Transverse colon (tissue), 4 donors: Measurements from ENCODE around the gene GRM4. TPM values are rescaled to one million over a fixed set of nuclear protein-coding genes. Genes with fewer than 3 reads are reported as not detected.

ENCODE experiments used
- DNase-seq: peaks from one replicate; pipeline ENCODE4 v3.0.0-alpha.2; 2019
- H3K27ac ChIP-seq, 4 donors: fragments of 200-600 bp; sonication (generic); 2 replicates each; pipeline ENCODE4 v1.5.1; 2016 to 2018; ENCODE audit warnings: inconsistent platforms in 4 of 4
- H3K27me3 ChIP-seq: fragments of 200-600 bp; sonication (generic); 2 replicates; pipeline ENCODE4 v1.5.1; 2017; ENCODE audit warnings: inconsistent platforms
- H3K36me3 ChIP-seq, 4 donors: fragments of 200-600 bp; sonication (generic); 2 replicates each; pipeline ENCODE4 v1.5.1; 2017 to 2019; ENCODE audit warnings: inconsistent platforms in 4 of 4
- H3K4me1 ChIP-seq, 4 donors: fragments of 200-600 bp; sonication (generic); 2 replicates each; pipeline ENCODE4 v1.5.1; 2017 to 2020; ENCODE audit warnings: inconsistent platforms in 4 of 4
- H3K4me3 ChIP-seq, 4 donors: fragments of 200-600 bp; sonication (generic); 1 replicate in 1 of 4; 2 replicates in 3 of 4; pipeline versions ENCODE4 v1.5.1 to v1.6.1; 2017 to 2019; ENCODE audit warnings: inconsistent platforms in 4 of 4
- H3K9me3 ChIP-seq, 2 donors: fragments of 200-600 bp; sonication (generic); 2 replicates each; pipeline ENCODE4 v1.5.1; 2017 to 2019; ENCODE audit warnings: inconsistent platforms in 2 of 2
- CTCF ChIP-seq, 5 experiments: fragments of 200-600 bp in 3 of 5; fragments of 450-650 bp in 2 of 5; sonication (generic) in 3 of 5; IDR thresholded peaks; 1 replicate in 2 of 5; 2 replicates in 3 of 5; pipeline ENCODE4 v1.5.1; 2016 to 2017; ENCODE audit warnings: antibody characterized with exemption in 5 of 5, inconsistent platforms in 3 of 5, mild to moderate bottlenecking in 2 of 5, moderate library complexity in 1 of 5
- EP300 ChIP-seq: sonication (generic); formaldehyde crosslinking; IDR thresholded peaks from one replicate; pipeline ENCODE4 v1.6.1; 2017; ENCODE audit warnings: antibody characterized with exemption, low read depth
- POLR2A ChIP-seq: fragments of 450-650 bp; IDR thresholded peaks from one replicate; pipeline ENCODE4 v1.6.1; 2016; ENCODE audit warnings: antibody characterized with exemption, mild to moderate bottlenecking, moderate library complexity
- POLR2AphosphoS5 ChIP-seq, 3 donors: sonication (generic); formaldehyde crosslinking; IDR thresholded peaks; one replicate each; pipeline ENCODE4 v1.6.1; 2016; ENCODE audit warnings: antibody characterized with exemption in 3 of 3
- WGBS, 2 donors: methylation state at CpG; one replicate each; pipeline ENCODE4 v1.1.5; 2018; ENCODE audit warnings: low coverage in 1 of 2; 5-methylcytosine and 5-hydroxymethylcytosine counted together
- in situ Hi-C, 4 donors: fragments of 200-750 bp; cut with MboI; loops; one replicate each; pipeline versions ENCODE4 v1.15.0 to v1.15.1; 2017; ENCODE audit warnings: low sequenced_read_pairs in 3 of 4, low pct_ligation_motif_present in 1 of 4, low pct_unique_long_range_greater_than_20kb in 1 of 4
- intact Hi-C: fragments of 100-400 bp; cut with DNase I; formaldehyde crosslinking; loops from one replicate; pipeline ENCODE4 v1.15.1; 2023; ENCODE audit warnings: low total_unique reads
- total RNA-seq, 4 donors: library from RNA; depleted of rRNA; stranded (reverse); fragments of >200 nt; gene quantifications; one replicate each; pipeline ENCODE4 v1.1.0, GENCODE V29; 2016

GRM4 gene
- total RNA-seq, 4 donors from 2014 or later = not detected

- 81 to 100% methylated on average over 1 to 5 of the region's 5 CpGs for WGBS, 2 donors
- H3K27me3 ChIP-seq = no peaks in the 10 kb centered on the region
- no peak overlapping the region for H3K4me3 ChIP-seq
- peaks cover 0 to 4% (median 0%) of the 10 kb centered on the region in 4 donors for H3K4me1 ChIP-seq
- intact Hi-C loops = no loop called here
- H3K9me3 ChIP-seq = no peaks in the 10 kb centered on the region
- in situ Hi-C loops = loop anchor here in 1 of 4 donors (10.0 kb wide), 1 partner anchor 104 kb away; no protein-coding TSS in a partner anchor
- no peak for DNase-seq
- no peak overlapping the region for H3K27ac ChIP-seq
- no peak for TF ChIP-seq EP300
- TF ChIP-seq CTCF (IDR thresholded peaks at IDR 0.05) = no peak
- TF ChIP-seq POLR2AphosphoS5 (IDR thresholded peaks at IDR 0.05) = no peak
- no peak for TF ChIP-seq POLR2A
- H3K36me3 ChIP-seq = no peaks in the 10 kb centered on the region
Observed at GRCh38 chr6:34050691-34051090, 95.2 kb downstream of the GRM4 start.

GRCh38 chr6:34049395-34050342 is 96.2 kb downstream of the GRM4 start:
- Histone ChIP-seq H3K36me3 (no peaks in the 10 kb centered on the region), H3K4me3 (no peak overlapping the region), H3K27ac (no peak overlapping the region), H3K27me3 (no peaks in the 10 kb centered on the region), H3K4me1 (peaks cover 0 to 4% (median 0%) of the 10 kb centered on the region in 4 donors), H3K9me3 (no peaks in the 10 kb centered on the region)
- TF ChIP-seq CTCF (IDR thresholded peaks at IDR 0.05) (no peak), POLR2AphosphoS5 (IDR thresholded peaks at IDR 0.05) (no peak), EP300 (no peak)
- in situ Hi-C loops (loop anchor here in 2 of 4 donors (10.0 to 25.0 kb wide), 2 partner anchors 105 to 287 kb away; no protein-coding TSS in a partner anchor), intact Hi-C loops (no loop called here)
- no peak for DNase-seq
- WGBS, 2 donors = 71 to 83% methylated on average over 6 to 15 of the region's 15 CpGs

GRCh38 chr6:34047913-34048867 is 97.7 kb downstream of the GRM4 start:
- WGBS, 2 donors = 40 to 70% methylated on average over 1 to 14 of the region's 15 CpGs
- Histone ChIP-seq H3K27ac (no peak overlapping the region), H3K4me3 (no peak overlapping the region), H3K4me1 (no peaks in the 10 kb centered on the region), H3K27me3 (no peaks in the 10 kb centered on the region), H3K36me3 (no peaks in the 10 kb centered on the region), H3K9me3 (no peaks in the 10 kb centered on the region)
- in situ Hi-C loops = loop anchor here in 1 of 4 donors (25.0 kb wide), 1 partner anchor 286 kb away; no protein-coding TSS in a partner anchor
- no peak for DNase-seq
- intact Hi-C loops = no loop called here
- no peak for TF ChIP-seq CTCF (IDR thresholded peaks at IDR 0.05)

- H3K9me3 ChIP-seq = no peaks in the 10 kb centered on the region
- intact Hi-C loops (no loop called here), in situ Hi-C loops (loop anchor here in 1 of 4 donors (25.0 kb wide), 1 partner anchor 284 kb away; no protein-coding TSS in a partner anchor)
- H3K4me3 ChIP-seq = no peak overlapping the region
- H3K27me3 ChIP-seq = no peaks in the 10 kb centered on the region
- WGBS, 2 donors = 68 to 100% methylated on average over 2 to 5 of the region's 5 CpGs
- H3K36me3 ChIP-seq = no peaks in the 10 kb centered on the region
- no peak for DNase-seq
- H3K4me1 ChIP-seq = no peaks in the 10 kb centered on the region
- TF ChIP-seq POLR2A (no peak), CTCF (IDR thresholded peaks at IDR 0.05) (no peak), EP300 (no peak), POLR2AphosphoS5 (IDR thresholded peaks at IDR 0.05) (no peak)
- no peak overlapping the region for H3K27ac ChIP-seq
Observed at GRCh38 chr6:34046617-34047016, 99.3 kb downstream of the GRM4 start.
